IMR-90 (cell line): Measurements from ENCODE around the gene CFAP70.

Source experiments
- CEBPB ChIP-seq: IDR thresholded peaks from 2 replicates; pipeline ENCODE4 v1.6.1; 2012; ENCODE audit warnings: low read depth, low read length, improper control_type of control experiment
- FOS ChIP-seq: fragments of 150-350 bp; IDR thresholded peaks from 2 replicates; pipeline ENCODE4 v1.6.1; 2016; ENCODE audit warnings: low read depth, low read length
- MAFK ChIP-seq: IDR thresholded peaks from 2 replicates; pipeline ENCODE4 v1.6.1; 2012; ENCODE audit warnings: low read depth, low read length, improper control_type of control experiment
- MXI1 ChIP-seq: IDR thresholded peaks from 2 replicates; pipeline ENCODE4 v1.6.1; 2012; ENCODE audit warnings: low read depth, mild to moderate bottlenecking, low read length, moderate library complexity, borderline replicate concordance
- POLR2A ChIP-seq: IDR thresholded peaks from 2 replicates; pipeline ENCODE4 v1.6.1; 2012; ENCODE audit warnings: mild to moderate bottlenecking, low read depth, low read length
- RAD21 ChIP-seq: IDR thresholded peaks from 2 replicates; pipeline ENCODE4 v1.6.1; 2012; ENCODE audit warnings: low read length, improper control_type of control experiment
- SMC3 ChIP-seq: fragments of 150-350 bp; IDR thresholded peaks from 2 replicates; pipeline ENCODE4 v1.6.1; 2016; ENCODE audit warnings: low read depth, mild to moderate bottlenecking, antibody characterized with exemption, low read length, moderate library complexity
- TF ChIP-seq, protein P1 (sequence below): conservative IDR thresholded peaks from 2 replicates; pipeline ENCODE4 v1.5.1; 2012; ENCODE audit warnings: mild to moderate bottlenecking, low read depth, low read length, improper control_type of control experiment
- TF ChIP-seq, protein P2 (sequence below): fragments of 150-350 bp; IDR thresholded peaks from 2 replicates; pipeline ENCODE4 v1.6.1; 2016; ENCODE audit warnings: low read depth, mild to moderate bottlenecking, low read length, moderate library complexity, borderline replicate concordance
- TF ChIP-seq, protein P3 (sequence below): fragments of 150-350 bp; IDR thresholded peaks from 2 replicates; pipeline ENCODE4 v1.6.1; 2017; ENCODE audit warnings: mild to moderate bottlenecking, antibody characterized with exemption, low read length, low read depth

DNA sequence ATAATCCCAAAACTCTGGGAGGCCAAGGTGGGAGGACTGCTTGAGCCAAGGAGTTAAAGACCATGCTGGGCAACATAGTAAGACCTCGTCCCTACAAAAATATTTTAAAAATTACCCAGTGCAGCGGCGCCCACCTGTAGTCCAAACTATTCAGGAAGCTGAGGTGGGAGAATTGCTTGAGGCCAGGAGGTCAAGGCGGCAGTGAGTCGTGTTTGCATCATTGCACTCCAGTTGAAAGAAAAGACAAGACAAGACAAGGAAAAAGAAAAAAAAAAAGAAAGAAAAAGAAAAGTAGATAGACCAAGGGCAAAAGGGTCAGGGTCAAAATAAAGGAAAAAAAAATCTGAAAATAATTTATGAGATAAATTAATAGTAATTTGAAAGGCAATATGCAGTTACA lies 49.4 kb upstream of the CFAP70 start:
- TF ChIP-seq, protein P1, sequence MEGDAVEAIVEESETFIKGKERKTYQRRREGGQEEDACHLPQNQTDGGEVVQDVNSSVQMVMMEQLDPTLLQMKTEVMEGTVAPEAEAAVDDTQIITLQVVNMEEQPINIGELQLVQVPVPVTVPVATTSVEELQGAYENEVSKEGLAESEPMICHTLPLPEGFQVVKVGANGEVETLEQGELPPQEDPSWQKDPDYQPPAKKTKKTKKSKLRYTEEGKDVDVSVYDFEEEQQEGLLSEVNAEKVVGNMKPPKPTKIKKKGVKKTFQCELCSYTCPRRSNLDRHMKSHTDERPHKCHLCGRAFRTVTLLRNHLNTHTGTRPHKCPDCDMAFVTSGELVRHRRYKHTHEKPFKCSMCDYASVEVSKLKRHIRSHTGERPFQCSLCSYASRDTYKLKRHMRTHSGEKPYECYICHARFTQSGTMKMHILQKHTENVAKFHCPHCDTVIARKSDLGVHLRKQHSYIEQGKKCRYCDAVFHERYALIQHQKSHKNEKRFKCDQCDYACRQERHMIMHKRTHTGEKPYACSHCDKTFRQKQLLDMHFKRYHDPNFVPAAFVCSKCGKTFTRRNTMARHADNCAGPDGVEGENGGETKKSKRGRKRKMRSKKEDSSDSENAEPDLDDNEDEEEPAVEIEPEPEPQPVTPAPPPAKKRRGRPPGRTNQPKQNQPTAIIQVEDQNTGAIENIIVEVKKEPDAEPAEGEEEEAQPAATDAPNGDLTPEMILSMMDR = no peak
- TF ChIP-seq CEBPB (no peak), RAD21 (no peak), POLR2A (no peak), SMC3 (no peak), MXI1 (no peak), FOS (no peak), MAFK (no peak)
- TF ChIP-seq, protein P2, sequence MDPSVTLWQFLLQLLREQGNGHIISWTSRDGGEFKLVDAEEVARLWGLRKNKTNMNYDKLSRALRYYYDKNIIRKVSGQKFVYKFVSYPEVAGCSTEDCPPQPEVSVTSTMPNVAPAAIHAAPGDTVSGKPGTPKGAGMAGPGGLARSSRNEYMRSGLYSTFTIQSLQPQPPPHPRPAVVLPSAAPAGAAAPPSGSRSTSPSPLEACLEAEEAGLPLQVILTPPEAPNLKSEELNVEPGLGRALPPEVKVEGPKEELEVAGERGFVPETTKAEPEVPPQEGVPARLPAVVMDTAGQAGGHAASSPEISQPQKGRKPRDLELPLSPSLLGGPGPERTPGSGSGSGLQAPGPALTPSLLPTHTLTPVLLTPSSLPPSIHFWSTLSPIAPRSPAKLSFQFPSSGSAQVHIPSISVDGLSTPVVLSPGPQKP = no peak
- TF ChIP-seq, protein P3, sequence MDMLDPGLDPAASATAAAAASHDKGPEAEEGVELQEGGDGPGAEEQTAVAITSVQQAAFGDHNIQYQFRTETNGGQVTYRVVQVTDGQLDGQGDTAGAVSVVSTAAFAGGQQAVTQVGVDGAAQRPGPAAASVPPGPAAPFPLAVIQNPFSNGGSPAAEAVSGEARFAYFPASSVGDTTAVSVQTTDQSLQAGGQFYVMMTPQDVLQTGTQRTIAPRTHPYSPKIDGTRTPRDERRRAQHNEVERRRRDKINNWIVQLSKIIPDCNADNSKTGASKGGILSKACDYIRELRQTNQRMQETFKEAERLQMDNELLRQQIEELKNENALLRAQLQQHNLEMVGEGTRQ = no peak
